ENCODE data around the gene SDSL. TPM values are rescaled to one million over a fixed set of nuclear protein-coding genes. Genes with fewer than 3 reads are reported as not detected.
A peak's percentile ranks its signal among the peaks of the same experiment; 100 is the strongest.

SDSL gene
- total RNA-seq, 2 donors from 2014 or later: 14.2 to 35.2 TPM

GRCh38 chr12:113401066-113402000 is 20.8 kb upstream of the SDSL start:
- Histone ChIP-seq H3K27me3 (no peaks in the 10 kb centered on the region), H3K4me1 (no peaks in the 10 kb centered on the region), H3K27ac (no peak overlapping the region), H3K9ac (ENCODE audit: low read depth in 2 of 2, low read length in 2 of 2) (no peak overlapping the region), H3K36me3 (no peaks in the 10 kb centered on the region), H3K9me3 (no peaks in the 10 kb centered on the region), H3K4me3 (no peak overlapping the region)
- intact Hi-C loops (cut with DNase I): no loop called here
- TF ChIP-seq CTCF (IDR thresholded peaks at IDR 0.05): no peak
- no peak for DNase-seq

GRCh38 chr12:113402586-113403260 is 19.5 kb upstream of the SDSL start:
- Histone ChIP-seq H3K4me3 (no peak overlapping the region), H3K36me3 (no peaks in the 10 kb centered on the region), H3K9me3 (no peaks in the 10 kb centered on the region), H3K4me1 (no peaks in the 10 kb centered on the region), H3K9ac (ENCODE audit: low read depth in 2 of 2, low read length in 2 of 2) (no peak overlapping the region), H3K27ac (no peak overlapping the region), H3K27me3 (no peaks in the 10 kb centered on the region)
- DNase-seq: no peak
- intact Hi-C loops (cut with DNase I): no loop called here
- TF ChIP-seq CTCF (IDR thresholded peaks at IDR 0.05): no peak

- H3K9ac ChIP-seq (ENCODE audit: low read depth in 2 of 2, low read length in 2 of 2): no peak within 1 kb of the TSS
- H3K27me3 ChIP-seq: no peaks in the 10 kb centered on the region
- intact Hi-C loops (cut with DNase I): no loop called here
- H3K4me3 ChIP-seq: no peak within 1 kb of the TSS
- H3K9me3 ChIP-seq: no peaks in the 10 kb centered on the region
- H3K4me1 ChIP-seq: no peaks in the 10 kb centered on the region
- TF ChIP-seq CTCF (IDR thresholded peaks at IDR 0.05): no peak
- DNase-seq: peak; percentile 28
- H3K36me3 ChIP-seq: no peaks in the 10 kb centered on the region
- H3K27ac ChIP-seq: no peak within 1 kb of the TSS
Measured at GRCh38 chr12:113403435-113404415, 18.5 kb upstream of the SDSL start, which contains the start of gene SDS. TSS of gene SDS (minus strand) at chr12:113403887. CDS start at chr12:113399708, 4,179 bp downstream.

- no peak overlapping the region for H3K27ac ChIP-seq
- H3K9me3 ChIP-seq: no peaks in the 10 kb centered on the region
- H3K27me3 ChIP-seq: no peaks in the 10 kb centered on the region
- H3K36me3 ChIP-seq: no peaks in the 10 kb centered on the region
- H3K9ac ChIP-seq (ENCODE audit: low read depth in 2 of 2, low read length in 2 of 2): no peak overlapping the region
- DNase-seq: no peak
- H3K4me1 ChIP-seq: no peaks in the 10 kb centered on the region
- TF ChIP-seq CTCF (IDR thresholded peaks at IDR 0.05): no peak
- H3K4me3 ChIP-seq: no peak overlapping the region
- intact Hi-C loops (cut with DNase I): no loop called here
Measured at GRCh38 chr12:113405694-113406093, 16.5 kb upstream of the SDSL start.

Measured in colonic mucosa (tissue), 4 donors.